ENCODE data around the gene GXYLT1.
A peak's percentile ranks its signal among the peaks of the same experiment; 100 is the strongest.

GXYLT1 gene, protein sequence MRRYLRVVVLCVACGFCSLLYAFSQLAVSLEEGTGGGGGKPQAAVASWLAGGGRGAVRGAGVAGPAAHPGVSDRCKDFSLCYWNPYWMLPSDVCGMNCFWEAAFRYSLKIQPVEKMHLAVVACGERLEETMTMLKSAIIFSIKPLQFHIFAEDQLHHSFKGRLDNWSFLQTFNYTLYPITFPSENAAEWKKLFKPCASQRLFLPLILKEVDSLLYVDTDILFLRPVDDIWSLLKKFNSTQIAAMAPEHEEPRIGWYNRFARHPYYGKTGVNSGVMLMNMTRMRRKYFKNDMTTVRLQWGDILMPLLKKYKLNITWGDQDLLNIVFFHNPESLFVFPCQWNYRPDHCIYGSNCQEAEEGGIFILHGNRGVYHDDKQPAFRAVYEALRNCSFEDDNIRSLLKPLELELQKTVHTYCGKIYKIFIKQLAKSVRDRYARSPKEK
- long read RNA-seq, full-length matches to known transcripts, result 1 of 3 reads
- long read RNA-seq, partial matches to known transcripts, result 0 of 3 reads
- long read RNA-seq, other reads (novel, unspliced or antisense), result 2 of 3 reads

DNA sequence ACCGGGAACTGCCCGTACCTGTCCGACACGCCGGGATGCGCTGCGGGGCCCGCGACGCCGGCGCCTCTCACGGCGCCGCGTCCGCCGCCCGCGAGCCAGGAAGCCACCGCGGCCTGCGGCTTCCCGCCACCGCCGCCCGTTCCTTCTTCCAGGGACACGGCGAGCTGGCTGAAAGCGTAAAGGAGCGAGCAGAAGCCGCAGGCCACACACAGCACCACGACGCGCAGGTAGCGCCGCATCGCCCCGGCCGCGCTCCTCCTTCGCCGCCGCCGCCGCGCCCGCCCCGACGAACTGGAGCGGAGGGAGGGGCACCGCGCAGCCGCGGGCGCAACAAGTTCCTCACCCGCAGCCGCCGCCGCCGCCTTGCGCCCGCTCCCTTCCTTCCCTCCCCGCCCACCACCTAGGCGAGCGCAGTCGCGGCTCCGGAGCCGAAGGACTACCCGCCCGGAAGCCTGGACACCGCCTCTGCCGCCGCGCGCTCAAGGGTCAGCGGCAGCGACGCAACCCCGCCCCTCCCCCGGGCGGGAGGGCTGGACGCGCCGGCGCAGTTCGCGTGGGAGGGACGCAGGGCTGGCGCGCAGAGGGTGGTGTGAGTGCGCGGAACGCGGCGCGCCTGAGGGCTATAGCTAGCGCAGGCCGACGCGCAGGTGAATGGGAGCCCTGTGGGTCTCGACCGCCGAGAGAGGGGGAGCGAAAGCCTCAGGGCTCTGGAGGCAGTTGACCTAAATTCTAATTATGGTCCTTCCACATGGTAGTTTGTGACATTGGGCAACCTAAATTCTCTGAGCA lies at the start of gene GXYLT1:
Gene GXYLT1, minus strand, starts transcription at position 467 of the 789 bp plus-strand sequence. Its CDS starts 228 bp downstream, at position 239.
- TF ChIP-seq REST (IDR thresholded peaks at IDR 0.05; ENCODE audit: insufficient replicate concordance, low read depth), result no peak
- no peak for TF ChIP-seq GABPA (IDR thresholded peaks at IDR 0.05; ENCODE audit: low read depth)
- TF ChIP-seq, protein P1, sequence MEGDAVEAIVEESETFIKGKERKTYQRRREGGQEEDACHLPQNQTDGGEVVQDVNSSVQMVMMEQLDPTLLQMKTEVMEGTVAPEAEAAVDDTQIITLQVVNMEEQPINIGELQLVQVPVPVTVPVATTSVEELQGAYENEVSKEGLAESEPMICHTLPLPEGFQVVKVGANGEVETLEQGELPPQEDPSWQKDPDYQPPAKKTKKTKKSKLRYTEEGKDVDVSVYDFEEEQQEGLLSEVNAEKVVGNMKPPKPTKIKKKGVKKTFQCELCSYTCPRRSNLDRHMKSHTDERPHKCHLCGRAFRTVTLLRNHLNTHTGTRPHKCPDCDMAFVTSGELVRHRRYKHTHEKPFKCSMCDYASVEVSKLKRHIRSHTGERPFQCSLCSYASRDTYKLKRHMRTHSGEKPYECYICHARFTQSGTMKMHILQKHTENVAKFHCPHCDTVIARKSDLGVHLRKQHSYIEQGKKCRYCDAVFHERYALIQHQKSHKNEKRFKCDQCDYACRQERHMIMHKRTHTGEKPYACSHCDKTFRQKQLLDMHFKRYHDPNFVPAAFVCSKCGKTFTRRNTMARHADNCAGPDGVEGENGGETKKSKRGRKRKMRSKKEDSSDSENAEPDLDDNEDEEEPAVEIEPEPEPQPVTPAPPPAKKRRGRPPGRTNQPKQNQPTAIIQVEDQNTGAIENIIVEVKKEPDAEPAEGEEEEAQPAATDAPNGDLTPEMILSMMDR (IDR thresholded peaks at IDR 0.05; ENCODE audit: insufficient read depth, low read length), result no peak
- no peak for TF ChIP-seq SPI1 (IDR thresholded peaks at IDR 0.05; ENCODE audit: borderline replicate concordance, low read depth)
- peak; percentile 77; the same call in 1 of the 2 replicates for TF ChIP-seq POLR2AphosphoS5 (IDR thresholded peaks at IDR 0.05; ENCODE audit: low read depth)
- Histone ChIP-seq H3K27ac (replicated peaks) (peak within 1 kb of the TSS; percentile 55), H3K4me3 (replicated peaks; ENCODE audit: insufficient read depth, low read length) (peak within 1 kb of the TSS; percentile 72), H3K27me3 (ENCODE audit: insufficient read depth, poor library complexity, severe bottlenecking) (no peaks in the 10 kb centered on the region)
- peak; percentile 77 to 92 for DNase-seq (ENCODE audit: low read depth in 1 of 2, low spot score in 1 of 2)

DNA sequence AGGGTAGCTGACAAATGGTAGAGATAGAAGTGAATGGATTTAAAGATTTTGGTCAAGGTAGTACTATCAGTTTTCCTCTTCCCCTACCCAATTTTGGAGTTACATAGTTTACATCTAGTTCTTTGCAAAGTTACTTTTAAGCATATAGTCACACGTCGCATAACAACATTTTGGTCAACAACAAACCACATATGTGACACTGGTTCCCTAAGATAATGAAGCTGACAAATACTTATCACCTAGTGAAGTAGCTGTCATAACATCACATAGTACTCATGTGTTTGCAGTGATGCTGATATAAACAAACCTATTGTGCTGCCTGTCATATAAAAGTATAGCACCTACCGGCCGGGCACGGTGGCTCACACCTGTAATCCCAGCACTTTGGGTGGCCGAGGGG lies 48.0 kb upstream of the GXYLT1 start:
- no peaks in the 10 kb centered on the region for H3K27me3 ChIP-seq (ENCODE audit: insufficient read depth, poor library complexity, severe bottlenecking)
- no peak overlapping the region for H3K27ac ChIP-seq (replicated peaks)
- no peak for DNase-seq (ENCODE audit: low read depth in 1 of 2, low spot score in 1 of 2)
- TF ChIP-seq GABPA (IDR thresholded peaks at IDR 0.05; ENCODE audit: low read depth), result no peak
- no peak for TF ChIP-seq REST (IDR thresholded peaks at IDR 0.05; ENCODE audit: insufficient replicate concordance, low read depth)
- TF ChIP-seq, protein P1 (IDR thresholded peaks at IDR 0.05; ENCODE audit: insufficient read depth, low read length), result no peak
- no peak for TF ChIP-seq SPI1 (IDR thresholded peaks at IDR 0.05; ENCODE audit: borderline replicate concordance, low read depth)
- TF ChIP-seq POLR2AphosphoS5 (IDR thresholded peaks at IDR 0.05; ENCODE audit: low read depth), result no peak
- H3K4me3 ChIP-seq (replicated peaks; ENCODE audit: insufficient read depth, low read length), result no peak overlapping the region

DNA sequence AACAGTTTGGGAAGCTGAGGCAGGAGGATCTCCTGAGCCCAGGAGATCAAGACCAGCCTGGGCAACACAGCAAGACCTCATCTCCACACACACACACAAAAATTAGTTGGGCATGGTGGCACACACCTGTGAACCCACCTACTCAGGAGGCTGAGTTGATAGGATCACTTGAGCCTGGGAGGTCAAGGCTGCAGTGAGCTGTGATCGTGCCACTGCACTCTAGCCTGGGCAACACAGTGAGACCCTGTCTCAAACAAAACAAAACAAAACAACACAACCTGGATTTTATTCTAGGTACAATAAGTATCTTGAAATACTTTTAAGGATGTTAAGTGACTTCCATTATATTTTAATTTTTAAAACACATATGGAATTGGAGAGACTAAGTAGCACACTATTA lies 47.6 kb upstream of the GXYLT1 start:
- DNase-seq (ENCODE audit: low read depth in 1 of 2, low spot score in 1 of 2), result no peak
- TF ChIP-seq POLR2AphosphoS5 (IDR thresholded peaks at IDR 0.05; ENCODE audit: low read depth) (no peak), GABPA (IDR thresholded peaks at IDR 0.05; ENCODE audit: low read depth) (no peak), SPI1 (IDR thresholded peaks at IDR 0.05; ENCODE audit: borderline replicate concordance, low read depth) (no peak), REST (IDR thresholded peaks at IDR 0.05; ENCODE audit: insufficient replicate concordance, low read depth) (no peak)
- TF ChIP-seq, protein P1 (IDR thresholded peaks at IDR 0.05; ENCODE audit: insufficient read depth, low read length), result no peak
- H3K27ac ChIP-seq (replicated peaks), result no peak overlapping the region
- H3K4me3 ChIP-seq (replicated peaks; ENCODE audit: insufficient read depth, low read length), result no peak overlapping the region
- no peaks in the 10 kb centered on the region for H3K27me3 ChIP-seq (ENCODE audit: insufficient read depth, poor library complexity, severe bottlenecking)
